Esophagus (tissue), 2 donors: ENCODE results near the gene CDKN1A. TPM values are rescaled to one million over a fixed set of nuclear protein-coding genes. Genes with fewer than 3 reads are reported as not detected.
"Not testable (repeated sequence)": the region's sequence is repeated elsewhere in the genome, so short reads cannot be mapped to it uniquely, and the experiment has no call there.

Source experiments
- H3K27ac ChIP-seq, 2 donors: one replicate each; pipeline ENCODE4 v1.5.1; 2013; ENCODE audit warnings: low read depth in 2 of 2, mild to moderate bottlenecking in 2 of 2, inconsistent platforms in 1 of 2, low read length in 1 of 2, moderate library complexity in 1 of 2
- H3K27me3 ChIP-seq, 2 donors: one replicate each; pipeline ENCODE4 v1.6.1; 2013; ENCODE audit warnings: low read length in 2 of 2, control low read depth in 1 of 2, mild to moderate bottlenecking in 1 of 2; ENCODE audit not compliant: insufficient read depth in 2 of 2, control insufficient read depth in 1 of 2
- H3K36me3 ChIP-seq, 2 donors: one replicate each; pipeline ENCODE4 v1.6.1; 2013; ENCODE audit warnings: low read length in 1 of 2; ENCODE audit not compliant: control insufficient read depth in 2 of 2, insufficient read depth in 2 of 2
- H3K4me1 ChIP-seq, 2 donors: one replicate each; pipeline ENCODE4 v1.6.1; 2013; ENCODE audit warnings: low read length in 1 of 2; ENCODE audit not compliant: control insufficient read depth in 2 of 2, insufficient read depth in 2 of 2
- H3K4me3 ChIP-seq, 2 donors: one replicate each; pipeline ENCODE4 v1.5.1; 2013; ENCODE audit warnings: low read length in 2 of 2, mild to moderate bottlenecking in 2 of 2, low read depth in 1 of 2, moderate library complexity in 1 of 2
- H3K9me3 ChIP-seq, 2 donors: one replicate each; pipeline ENCODE4 v1.6.1; 2013; ENCODE audit warnings: mild to moderate bottlenecking in 2 of 2, low read depth in 1 of 2, low read length in 1 of 2, moderate library complexity in 1 of 2; ENCODE audit not compliant: control insufficient read depth in 2 of 2, insufficient read depth in 1 of 2
- WGBS, 2 donors: extraction: QIAGEN DNeasy Blood & Tissue Kit; methylation state at CpG; one replicate each; pipeline ENCODE4 v1.1.7; 2013; 5-methylcytosine and 5-hydroxymethylcytosine counted together
- polyA plus RNA-seq, 2 donors: library from polyadenylated mRNA; stranded (reverse); fragments of 200-250 nt; gene quantifications; one replicate each; pipeline ENCODE4 v1.2.3, GENCODE V29; 2013
- donor health status: healthy with polysubstance abuse.
- donor health status: Bipolar disorder and iron deficiency.

Gene CDKN1A
- polyA plus RNA-seq, 2 donors: 36.9 to 114 TPM

DNA sequence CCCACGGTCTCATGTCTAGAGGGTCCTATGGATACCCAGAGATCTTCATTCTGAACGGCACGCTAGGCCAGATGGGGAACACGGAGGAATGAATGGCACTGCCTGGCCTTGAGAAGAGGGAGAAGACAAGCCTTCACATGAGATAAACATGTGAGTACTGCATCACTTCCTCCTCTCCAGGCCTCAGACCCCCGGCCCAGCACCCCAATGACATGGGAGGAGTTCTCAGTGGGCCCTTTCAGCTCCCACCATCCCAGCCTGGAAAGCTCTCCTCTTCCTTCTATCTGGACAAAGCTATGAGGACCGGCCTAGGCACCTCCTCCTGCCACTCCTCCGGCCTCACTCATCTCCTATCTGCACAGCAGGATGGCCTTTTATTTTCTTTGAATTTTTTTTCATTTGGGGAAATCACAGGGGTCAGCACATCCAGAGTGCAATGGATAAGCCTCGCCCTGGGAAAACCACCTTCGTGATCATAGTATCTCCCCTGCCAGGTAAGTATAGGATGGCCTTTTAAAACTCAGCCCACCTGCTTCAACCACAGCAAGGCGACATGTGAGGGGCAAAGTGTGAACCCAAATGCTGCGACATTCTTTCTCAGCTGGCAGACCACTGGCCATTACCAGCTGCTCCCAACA is 39.2 kb upstream of the CDKN1A start:
- no peak overlapping the region for H3K4me3 ChIP-seq
- H3K27me3 ChIP-seq: no peaks in the 10 kb centered on the region
- WGBS, 2 donors: 88% methylated on average over 11 of the region's 11 CpGs
- H3K4me1 ChIP-seq: peaks cover 0 to 6% of the 10 kb centered on the region in 2 donors
- H3K36me3 ChIP-seq: no peaks in the 10 kb centered on the region
- H3K9me3 ChIP-seq: no peaks in the 10 kb centered on the region
- H3K27ac ChIP-seq: no peak overlapping the region

DNA sequence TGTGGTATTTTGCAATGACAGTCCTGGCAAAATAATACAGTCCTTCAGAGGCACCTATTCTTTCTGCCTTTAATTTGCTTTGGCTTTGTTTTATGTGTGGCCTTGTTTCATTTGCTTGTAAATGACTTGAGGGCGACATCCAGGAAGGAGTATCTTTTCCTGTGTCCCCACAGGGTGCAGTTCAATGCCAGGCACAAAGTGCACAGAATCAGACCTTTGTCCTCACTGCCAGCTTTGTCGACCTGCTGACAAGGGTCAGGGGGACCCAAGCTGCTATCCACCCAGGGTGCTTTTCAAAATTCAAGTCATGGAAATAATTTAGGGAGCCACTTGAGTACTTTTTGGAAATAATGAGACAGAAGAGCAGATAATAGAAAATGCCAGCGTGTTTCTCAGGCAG is 37.0 kb upstream of the CDKN1A start:
- Histone ChIP-seq H3K27me3 (no peaks in the 10 kb centered on the region), H3K27ac (no peak overlapping the region), H3K4me3 (no peak overlapping the region), H3K36me3 (no peaks in the 10 kb centered on the region), H3K4me1 (peaks cover 0 to 6% of the 10 kb centered on the region in 2 donors), H3K9me3 (no peaks in the 10 kb centered on the region)
- 75% methylated on average over 3 of the region's 3 CpGs for WGBS, 2 donors

DNA sequence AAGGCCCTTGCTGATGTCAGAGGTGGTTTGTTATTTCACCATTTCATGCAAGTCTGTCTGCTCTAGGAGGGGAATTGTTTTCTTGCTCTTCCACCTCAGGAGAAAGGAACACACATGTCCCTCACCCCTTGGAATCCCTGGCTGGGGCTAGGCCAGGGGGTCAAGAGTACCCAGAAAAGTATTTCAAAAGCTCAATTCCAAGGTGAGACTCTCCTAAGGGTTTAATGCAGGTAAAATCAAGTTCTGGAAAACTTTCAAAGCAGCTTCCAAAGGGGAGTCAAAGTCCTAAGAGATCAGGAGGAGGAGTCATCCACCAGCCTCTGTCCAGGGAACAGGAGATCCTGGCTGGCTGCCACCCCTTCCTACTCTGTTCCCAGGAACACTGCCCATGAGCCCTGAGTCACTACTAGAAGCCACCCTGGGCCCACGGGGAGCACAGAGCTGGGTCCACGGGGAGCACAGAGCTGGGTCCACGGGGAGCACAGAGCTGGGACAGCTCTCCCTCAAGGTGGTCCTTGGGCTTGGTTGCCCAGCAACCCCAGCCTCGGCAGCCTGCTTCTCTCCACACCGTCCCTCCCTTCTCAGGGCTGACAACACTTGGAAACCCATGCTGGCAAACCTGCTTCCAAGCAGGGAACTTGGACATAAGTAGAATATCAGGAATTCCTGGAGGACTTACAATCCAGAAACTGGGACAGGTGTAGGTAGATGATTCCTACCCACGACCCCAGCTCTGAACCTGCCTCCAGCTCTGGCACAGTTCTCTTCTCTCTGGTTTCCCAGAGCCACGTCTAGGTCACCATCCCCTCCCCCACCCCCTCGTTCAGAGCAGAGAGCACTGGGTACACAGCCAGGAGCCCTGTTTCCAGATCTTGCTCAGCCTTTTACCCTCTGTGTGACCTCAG is 35.3 kb upstream of the CDKN1A start:
- WGBS, 2 donors: 35% methylated on average over 8 of the region's 8 CpGs
- Histone ChIP-seq H3K4me1 (peaks cover 0 to 6% of the 10 kb centered on the region in 2 donors), H3K36me3 (no peaks in the 10 kb centered on the region), H3K27ac (no peak overlapping the region), H3K27me3 (no peaks in the 10 kb centered on the region), H3K4me3 (no peak overlapping the region), H3K9me3 (no peaks in the 10 kb centered on the region)

DNA sequence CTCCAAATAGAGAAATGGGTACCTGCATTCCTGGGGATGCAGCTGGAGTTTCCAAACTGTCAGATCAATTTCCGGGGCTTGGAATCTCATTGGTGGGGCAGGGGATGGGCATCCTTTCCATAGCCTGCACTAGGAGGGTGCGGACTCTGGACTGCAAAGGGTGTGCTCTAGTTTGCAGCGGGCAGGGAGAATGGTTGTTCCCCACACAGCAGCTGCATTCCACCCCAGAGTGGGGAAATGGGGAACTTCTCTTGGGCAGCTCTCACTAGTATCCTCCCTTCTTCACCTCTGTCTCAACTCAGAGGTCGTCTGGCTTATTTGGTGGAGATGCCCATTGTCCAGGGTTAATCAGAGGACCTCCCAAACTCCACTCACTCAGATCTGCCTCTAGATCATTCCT is 34.5 kb upstream of the CDKN1A start:
- no peaks in the 10 kb centered on the region for H3K36me3 ChIP-seq
- WGBS, 2 donors: 88 to 91% methylated on average over 4 of the region's 4 CpGs
- peaks cover 0 to 6% of the 10 kb centered on the region in 2 donors for H3K4me1 ChIP-seq
- no peaks in the 10 kb centered on the region for H3K27me3 ChIP-seq
- no peak overlapping the region for H3K4me3 ChIP-seq
- no peaks in the 10 kb centered on the region for H3K9me3 ChIP-seq
- H3K27ac ChIP-seq: no peak overlapping the region

DNA sequence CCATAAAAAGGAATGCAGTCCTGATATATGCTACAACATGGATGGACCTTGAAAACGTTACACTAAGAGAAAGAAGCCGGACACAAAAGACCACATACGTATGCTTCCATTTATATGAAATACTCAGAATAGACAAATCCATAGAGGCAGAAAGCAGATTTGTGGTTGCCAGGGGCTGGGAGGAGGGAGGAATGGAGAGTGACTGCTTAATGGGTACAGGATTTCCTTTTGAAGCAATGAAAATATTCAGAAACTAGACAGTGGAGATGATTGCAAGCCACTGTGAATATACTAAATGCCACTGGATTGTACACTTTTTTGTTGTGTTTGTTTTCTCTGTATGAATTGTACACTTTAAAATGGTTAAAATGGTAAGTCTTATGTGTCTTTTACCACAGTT is 29.4 kb upstream of the CDKN1A start:
- Histone ChIP-seq H3K4me3 (no peak overlapping the region), H3K27me3 (no peaks in the 10 kb centered on the region), H3K9me3 (no peaks in the 10 kb centered on the region), H3K4me1 (peaks cover 0 to 4% of the 10 kb centered on the region in 2 donors), H3K27ac (no peak overlapping the region), H3K36me3 (no peaks in the 10 kb centered on the region)
- WGBS, 2 donors: 84 to 89% methylated on average over 3 of the region's 3 CpGs

DNA sequence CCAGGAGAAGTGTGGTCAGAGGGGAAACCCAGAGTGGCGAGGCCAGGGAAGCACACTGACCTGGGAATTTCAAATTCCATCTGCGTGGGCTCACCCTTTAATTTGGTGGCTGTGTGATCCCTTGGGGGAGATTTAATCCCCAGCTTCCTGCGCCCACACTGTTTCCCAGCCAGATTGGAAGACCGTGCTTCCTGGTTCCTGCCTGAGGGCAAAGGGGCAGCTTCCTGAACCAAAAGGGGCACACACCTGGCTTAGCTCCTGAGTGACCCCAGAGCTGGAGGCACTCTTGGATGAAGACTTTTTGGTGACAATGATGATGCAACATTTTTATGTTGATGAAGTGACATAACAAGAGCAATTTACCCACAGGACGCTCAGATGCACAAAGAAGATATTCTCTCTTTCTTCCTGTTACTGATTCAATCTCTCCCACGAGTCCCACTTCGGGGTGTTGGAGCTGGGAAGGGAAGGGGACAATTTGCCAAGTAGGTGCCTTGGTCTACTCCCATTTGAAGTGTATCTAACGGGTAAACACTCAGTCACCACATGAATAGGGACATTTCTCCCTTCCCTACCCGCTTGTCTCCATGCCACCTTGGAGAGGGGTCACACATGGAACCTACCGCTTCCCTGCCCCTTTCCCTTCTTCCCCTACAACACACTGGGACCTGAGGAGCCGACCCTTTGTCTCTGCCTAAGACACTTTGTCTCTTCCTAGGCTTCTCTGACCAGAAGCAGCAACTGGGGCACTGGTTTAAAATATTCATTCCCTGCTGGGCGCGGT is 28.6 kb upstream of the CDKN1A start:
- Histone ChIP-seq H3K4me3 (no peak overlapping the region), H3K9me3 (no peaks in the 10 kb centered on the region), H3K4me1 (peaks cover 0 to 4% of the 10 kb centered on the region in 2 donors), H3K27ac (no peak overlapping the region), H3K36me3 (no peaks in the 10 kb centered on the region), H3K27me3 (no peaks in the 10 kb centered on the region)
- WGBS, 2 donors: 59 to 64% methylated on average over 13 of the region's 13 CpGs

DNA sequence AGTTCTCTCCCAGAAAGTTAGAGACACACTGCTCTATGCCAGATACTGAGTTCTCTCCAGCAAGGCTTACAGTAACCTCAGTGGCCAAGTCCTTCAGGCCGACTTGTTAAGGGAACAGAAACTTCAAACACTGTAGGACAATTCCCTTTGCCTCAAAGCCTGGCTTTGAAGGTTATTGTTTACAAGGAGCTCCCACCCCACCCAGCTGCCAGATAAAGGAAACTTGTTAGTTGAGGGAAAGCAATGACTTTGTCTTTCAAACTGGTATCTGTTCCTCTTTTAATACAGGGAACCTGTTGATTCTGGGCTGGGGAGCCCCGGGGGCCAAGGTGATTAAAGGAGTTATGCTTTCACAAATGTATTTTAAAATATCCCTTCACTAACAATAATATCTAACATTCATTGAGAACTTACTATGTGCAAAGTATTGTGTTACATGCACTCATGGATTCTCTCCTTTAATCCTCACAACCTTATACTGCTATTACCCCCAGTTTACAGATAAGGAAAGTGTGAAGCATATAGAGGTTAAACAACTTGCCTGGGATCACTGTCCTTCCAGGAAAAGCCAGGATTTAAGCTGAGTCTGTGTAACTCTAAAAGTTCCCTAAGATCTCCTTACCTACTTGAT is 27.6 kb upstream of the CDKN1A start:
- no peaks in the 10 kb centered on the region for H3K9me3 ChIP-seq
- H3K27ac ChIP-seq: no peak overlapping the region

DNA sequence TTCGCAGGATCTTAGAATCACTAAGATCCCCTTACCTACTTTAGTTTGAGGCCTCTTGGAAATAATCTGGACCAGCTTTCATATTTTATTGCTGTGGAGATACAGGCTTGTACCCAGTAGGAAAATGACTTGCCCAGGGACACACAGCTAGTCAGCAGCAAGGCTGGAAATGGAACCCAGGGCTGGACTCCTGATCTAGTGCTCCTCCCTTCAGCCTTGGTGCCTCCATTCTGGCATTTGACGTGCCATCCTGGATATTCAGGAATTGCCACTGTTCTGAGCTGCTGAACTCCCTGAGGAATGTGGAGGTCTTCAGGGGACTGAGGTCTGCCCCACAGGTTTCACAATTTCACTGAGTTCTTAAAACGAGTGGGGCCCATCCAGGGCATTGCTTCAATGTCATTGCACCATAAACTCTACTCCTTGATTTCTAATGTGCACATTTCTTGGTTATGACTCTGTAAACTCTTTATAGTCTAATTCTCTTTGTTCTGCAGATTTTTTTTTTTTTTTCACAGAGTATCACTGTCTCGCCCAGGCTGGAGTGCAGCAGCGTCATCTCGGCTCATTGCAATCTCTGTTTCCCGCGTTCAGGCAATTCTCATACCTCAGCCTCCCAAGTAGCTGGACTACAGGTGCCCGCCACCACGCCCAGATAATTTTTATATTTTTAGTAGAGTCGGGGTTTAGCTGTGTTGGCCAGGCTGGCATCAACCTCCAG is 26.7 kb upstream of the CDKN1A start:
- H3K4me3 ChIP-seq: no peak overlapping the region
- H3K36me3 ChIP-seq: no peaks in the 10 kb centered on the region
- H3K27me3 ChIP-seq: no peaks in the 10 kb centered on the region
- H3K4me1 ChIP-seq: peaks cover 0 to 4% of the 10 kb centered on the region in 2 donors
- no peak overlapping the region for H3K27ac ChIP-seq
- H3K9me3 ChIP-seq: no peaks in the 10 kb centered on the region
- 88 to 93% methylated on average over 11 of the region's 11 CpGs for WGBS, 2 donors

More for the DNA sequence above, 27.6 kb upstream of the CDKN1A start:
- WGBS, 2 donors: 17 to 26% methylated on average over 2 of the region's 2 CpGs
- Histone ChIP-seq H3K36me3 (no peaks in the 10 kb centered on the region), H3K4me3 (no peak overlapping the region), H3K4me1 (peaks cover 0 to 4% of the 10 kb centered on the region in 2 donors), H3K27me3 (no peaks in the 10 kb centered on the region)

DNA sequence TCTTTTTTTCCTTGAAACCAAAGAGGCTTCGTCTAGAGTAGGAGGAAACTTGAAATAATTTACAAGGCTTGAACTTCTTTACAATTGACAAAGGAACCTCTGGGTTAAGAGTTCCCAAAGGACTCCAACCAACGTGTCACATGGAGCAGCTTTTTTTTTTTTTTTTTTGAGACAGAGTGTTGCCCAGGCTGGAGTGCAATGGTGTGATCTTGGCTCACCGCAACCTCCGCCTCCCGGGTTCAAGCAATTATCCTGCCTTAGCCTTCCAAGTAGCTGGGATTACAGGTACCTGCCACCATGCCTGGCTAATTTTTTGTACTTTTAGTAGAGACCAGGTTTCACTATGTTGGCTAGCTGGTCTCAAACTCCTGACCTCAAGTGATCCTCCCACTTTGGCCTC is 24.0 kb upstream of the CDKN1A start:
- H3K9me3 ChIP-seq, H3K27ac ChIP-seq, H3K4me3 ChIP-seq, H3K36me3 ChIP-seq, H3K27me3 ChIP-seq, H3K4me1 ChIP-seq: not testable (repeated sequence)
- WGBS, 2 donors: 88 to 89% methylated on average over 5 of the region's 5 CpGs
